K562 (cell line): Measurements from ENCODE around the gene HDAC9. TPM values are rescaled to one million over a fixed set of nuclear protein-coding genes. Genes with fewer than 3 reads are reported as not detected.

Source experiments
- ATAC-seq: fragments of 200-7000 bp; cut with Tn5 transposase; 3 replicates; pipeline ENCODE4 v1.9.1; 2020; ENCODE audit warnings: moderate library complexity
- BruUV-seq: library from RNA; stranded (reverse); fragments of 400-500 nt; replicated peaks from 2 replicates; lab custom pipeline; 2021; lab: Mats Ljungman, UMichigan
- CTCF ChIA-PET: fragments of 300-600 bp; formaldehyde crosslinking; extraction: SDS; loops from one replicate; lab custom pipeline; 2021; ENCODE audit warnings: low intra/inter-chr PET ratio; lab: Yijun Ruan, JAX
- POLR2A ChIA-PET: fragments of 300-600, 350-650 bp; sonication (Branson Sonifier 250); formaldehyde crosslinking; extraction: SDS; loops from one replicate; lab custom pipeline; 2021; ENCODE audit warnings: antibody characterized with exemption, inconsistent platforms; lab: Yijun Ruan, JAX
- DNase-seq, 4 experiments: peaks; one replicate each; pipeline versions ENCODE4 v3.0.0 to v3.0.0-alpha.2; 2011 to 2018; ENCODE audit warnings: low spot score in 3 of 4, mixed read lengths in 3 of 4; ENCODE audit errors: extremely low read depth in 1 of 4
- FAIRE-seq: peaks from 2 replicates; lab custom pipeline; 2011; peaks lifted over from hg19 to GRCh38; lab: Jason Lieb, UNC
- H2AFZ ChIP-seq: 2 replicates; pipeline ENCODE4 v1.6.0; 2011; ENCODE audit warnings: low read depth, low read length, control low read depth, inconsistent platforms
- H3K27ac ChIP-seq: fragments of 200-600 bp; 3 replicates; pipeline ENCODE4 v1.8.0; 2011; ENCODE audit warnings: low read depth, mild to moderate bottlenecking, control low read depth, inconsistent platforms, low read length, moderate library complexity, mixed read lengths; ENCODE audit errors: extremely low read depth
- H3K27me3 ChIP-seq, 2 experiments: fragments of 300-600 bp in 1 of 2; 2 replicates in 1 of 2; 3 replicates in 1 of 2; pipeline versions ENCODE4 v1.6.0 to v1.8.0; 2011; ENCODE audit warnings: inconsistent platforms in 2 of 2, low read length in 2 of 2, mild to moderate bottlenecking in 1 of 2, mixed read lengths in 1 of 2, moderate library complexity in 1 of 2; ENCODE audit not compliant: control insufficient read depth in 2 of 2, insufficient read depth in 2 of 2
- H3K36me3 ChIP-seq: fragments of 300-600 bp; 3 replicates; pipeline ENCODE4 v1.8.0; 2011; ENCODE audit warnings: mild to moderate bottlenecking, low read length, inconsistent platforms; ENCODE audit not compliant: control insufficient read depth, insufficient read depth
- H3K4me1 ChIP-seq, 2 experiments: fragments of 200-600 bp in 1 of 2; replicated peaks in 1 of 2; 2 replicates in 1 of 2; 3 replicates in 1 of 2; pipeline versions ENCODE4 v1.5.1 to v1.8.0; 2011; ENCODE audit warnings: inconsistent platforms in 2 of 2, low read length in 2 of 2, mild to moderate bottlenecking in 1 of 2, mixed read lengths in 1 of 2, moderate library complexity in 1 of 2; ENCODE audit not compliant: control insufficient read depth in 2 of 2, insufficient read depth in 2 of 2
- H3K4me2 ChIP-seq: 2 replicates; pipeline ENCODE4 v1.6.1; 2011; ENCODE audit warnings: low read length, control low read depth, inconsistent platforms, mixed read lengths; ENCODE audit not compliant: insufficient read depth
- H3K4me3 ChIP-seq: fragments of 200-600 bp; sonication (generic), shearing (Covaris generic); 2 replicates; pipeline ENCODE4 v1.5.1; 2016; ENCODE audit warnings: control low read depth, inconsistent platforms
- H3K79me2 ChIP-seq: fragments of 200-600 bp; 3 replicates; pipeline ENCODE4 v1.8.0; 2011; ENCODE audit warnings: low read length, inconsistent platforms; ENCODE audit not compliant: control insufficient read depth, insufficient read depth
- H3K9ac ChIP-seq, 2 experiments: 2 replicates each; pipeline versions ENCODE4 v1.6.0 to v1.6.1; 2011; ENCODE audit warnings: low read depth in 2 of 2, low read length in 2 of 2, control low read depth in 1 of 2, inconsistent platforms in 1 of 2, mild to moderate bottlenecking in 1 of 2, mixed read lengths in 1 of 2; ENCODE audit not compliant: insufficient read depth in 1 of 2
- H3K9me1 ChIP-seq: one replicate; pipeline ENCODE4 v1.6.0; 2011; ENCODE audit warnings: inconsistent platforms, mild to moderate bottlenecking, low read length, moderate library complexity; ENCODE audit not compliant: control insufficient read depth, insufficient read depth
- H3K9me3 ChIP-seq: replicated peaks from 2 replicates; pipeline ENCODE4 v1.5.1; 2011; ENCODE audit warnings: low read depth, low read length, inconsistent platforms; ENCODE audit not compliant: control insufficient read depth, insufficient read depth
- H4K20me1 ChIP-seq: replicated peaks from 2 replicates; pipeline ENCODE4 v1.6.1; 2011; ENCODE audit warnings: low read length, inconsistent platforms, mixed read lengths; ENCODE audit not compliant: control insufficient read depth, insufficient read depth
- HMBOX1 ChIP-seq: sonication (generic); IDR thresholded peaks from 2 replicates; pipeline ENCODE4 v1.6.1; 2016
- JUNB ChIP-seq: fragments of 450-650 bp; formaldehyde crosslinking; conservative IDR thresholded peaks from 2 replicates; pipeline ENCODE4 v1.4.0; 2020; ENCODE audit warnings: mild to moderate bottlenecking
- KAT2B ChIP-seq: IDR thresholded peaks from one replicate; pipeline ENCODE4 v1.6.1; 2012; ENCODE audit warnings: low read depth, mild to moderate bottlenecking, control low read depth, inconsistent platforms, low read length, moderate library complexity
- LCOR ChIP-seq: sonication (generic); formaldehyde crosslinking; IDR thresholded peaks from 2 replicates; pipeline ENCODE4 v1.8.0; 2022; ENCODE audit warnings: mild to moderate bottlenecking, missing genetic modification reagents
- NEUROD1 ChIP-seq: fragments of 150-350 bp; IDR thresholded peaks from 2 replicates; pipeline ENCODE4 v1.6.1; 2014; ENCODE audit warnings: borderline replicate concordance, low read length, low read depth; ENCODE audit not compliant: partially characterized antibody
- NONO ChIP-seq, 2 experiments: fragments of 200-400 bp in 1 of 2; fragments of 450-650 bp in 1 of 2; formaldehyde crosslinking in 1 of 2; IDR thresholded peaks; 2 replicates each; pipeline ENCODE4 v1.6.1; 2017; ENCODE audit warnings: low read depth in 2 of 2, mild to moderate bottlenecking in 2 of 2, moderate library complexity in 2 of 2, low read length in 1 of 2
- RAD51 ChIP-seq: fragments of 450-650 bp; IDR thresholded peaks from 2 replicates; pipeline ENCODE4 v1.7.1; 2016; ENCODE audit warnings: low read depth, mild to moderate bottlenecking, borderline replicate concordance
- SMARCA4 ChIP-seq: fragments of 450-650 bp; IDR thresholded peaks from 2 replicates; pipeline ENCODE4 v1.6.1; 2016
- ZKSCAN1 ChIP-seq: fragments of 150-350 bp; IDR thresholded peaks from 2 replicates; pipeline ENCODE4 v1.6.1; 2016; ENCODE audit warnings: low read depth, low read length
- ZNF121 ChIP-seq: sonication (generic); formaldehyde crosslinking; conservative IDR thresholded peaks from 2 replicates; pipeline ENCODE4 v1.8.0; 2022; ENCODE audit warnings: missing genetic modification reagents
- ZNF518B ChIP-seq: fragments of 250-450 bp; sonication (Bioruptor Pico); IDR thresholded peaks from 2 replicates; pipeline ENCODE4 v1.5.0; 2021; ENCODE audit warnings: mild to moderate bottlenecking, moderate library complexity
- ZNF766 ChIP-seq: fragments of 200-800 bp; sonication (Bioruptor generic); conservative IDR thresholded peaks from 2 replicates; pipeline ENCODE4 v1.6.1; 2016; ENCODE audit warnings: missing genetic modification characterization, missing compliant biosample characterization
- WGBS: fragments of 100-300 bp; shearing (Covaris generic); methylation state at CpG from one replicate; pipeline ENCODE4 v1.1.6; 2016; ENCODE audit warnings: low coverage, mixed read lengths; ENCODE audit not compliant: insufficient coverage; ENCODE audit errors: missing lambda C conversion rate; 5-methylcytosine and 5-hydroxymethylcytosine counted together
- in situ Hi-C: fragments of 300-500 bp; cut with MboI; formaldehyde crosslinking; loops from 4 replicates; pipeline ENCODE4 v1.15.0; 2018; ENCODE audit warnings: inconsistent platforms, mixed read lengths
- intact Hi-C: fragments of 100-400 bp; cut with micrococcal nuclease; formaldehyde crosslinking; loops from 2 replicates; pipeline ENCODE4 v1.14.2; 2022
- polyA plus RNA-seq, 8 experiments: library from polyadenylated mRNA; depleted of rRNA in 4 of 8; stranded (reverse) in 5 of 8; unstranded in 3 of 8; fragments of >200 nt; fragmentation: Nextera tagmentation in 2 of 8; fragmentation: Illumina TruSeq in 1 of 8; extraction: Ambion mirVana in 2 of 8; extraction: Trizol in 1 of 8; gene quantifications; 2 replicates each; pipeline versions ENCODE4 v1.2.1 to v1.2.3, GENCODE V29; 2011 to 2014; ENCODE audit warnings: inconsistent platforms in 1 of 8, missing spikeins in 1 of 8
- total RNA-seq, 7 experiments: library from RNA; depleted of rRNA in 6 of 7; stranded (reverse); fragments of >200 nt in 6 of 7; fragmentation: Illumina TruSeq in 2 of 7; extraction: Trizol in 2 of 7; gene quantifications; 2 replicates each; pipeline versions ENCODE4 v1.2.1 to v1.2.3, GENCODE V29; 2011 to 2021; ENCODE audit warnings: low replicate concordance in 1 of 7
- TF ChIP-seq, protein P1 (sequence below): fragments of 250-450 bp; sonication (Bioruptor Pico); IDR thresholded peaks from 2 replicates; pipeline ENCODE4 v1.8.0; 2021; ENCODE audit warnings: mild to moderate bottlenecking, moderate library complexity

The HDAC9 gene
- total and polyA plus RNA-seq, 9 of the 15 experiments (the other 6 are each of a cell fraction or from before 2014, with no cell fraction given), result 0.08 to 0.91 (median 0.33) TPM

DNA sequence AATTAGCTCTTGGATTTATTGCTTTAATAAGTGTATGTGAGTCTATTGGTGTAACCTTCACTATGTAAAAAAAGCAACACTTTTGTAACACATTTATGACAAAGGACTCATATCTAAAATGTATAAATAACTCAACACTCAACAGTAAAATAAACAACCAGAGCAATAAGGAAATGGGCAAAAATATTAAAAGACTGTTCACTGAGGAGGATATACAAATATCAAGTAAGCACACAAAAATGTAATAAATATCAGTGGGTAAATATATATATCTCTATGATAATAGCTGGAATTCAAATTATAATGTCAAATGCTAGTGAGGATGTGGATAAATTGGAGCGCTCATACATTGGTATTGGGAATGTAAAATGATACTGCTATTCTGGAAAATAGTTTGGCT is 53.0 kb downstream of the HDAC9 start:
- POLR2A ChIA-PET, result no interaction called here
- Histone ChIP-seq H3K36me3 (no peaks in the 10 kb centered on the region), H3K4me2 (no peak overlapping the region), H3K4me3 (no peak overlapping the region), H3K27me3 (no peaks in the 10 kb centered on the region)
- WGBS, result 6% methylated on average over 1 of the region's 1 CpG
- no peak for FAIRE-seq
- TF ChIP-seq ZNF121 (CRISPR knock-in tag), result no peak
- TF ChIP-seq HMBOX1, result no peak
- no peak for TF ChIP-seq NONO (IDR thresholded peaks at IDR 0.05; ENCODE audit: low read depth in 2 of 2, low read length in 1 of 2)
- TF ChIP-seq, protein P1, sequence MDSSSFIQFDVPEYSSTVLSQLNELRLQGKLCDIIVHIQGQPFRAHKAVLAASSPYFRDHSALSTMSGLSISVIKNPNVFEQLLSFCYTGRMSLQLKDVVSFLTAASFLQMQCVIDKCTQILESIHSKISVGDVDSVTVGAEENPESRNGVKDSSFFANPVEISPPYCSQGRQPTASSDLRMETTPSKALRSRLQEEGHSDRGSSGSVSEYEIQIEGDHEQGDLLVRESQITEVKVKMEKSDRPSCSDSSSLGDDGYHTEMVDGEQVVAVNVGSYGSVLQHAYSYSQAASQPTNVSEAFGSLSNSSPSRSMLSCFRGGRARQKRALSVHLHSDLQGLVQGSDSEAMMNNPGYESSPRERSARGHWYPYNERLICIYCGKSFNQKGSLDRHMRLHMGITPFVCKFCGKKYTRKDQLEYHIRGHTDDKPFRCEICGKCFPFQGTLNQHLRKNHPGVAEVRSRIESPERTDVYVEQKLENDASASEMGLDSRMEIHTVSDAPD (CRISPR knock-in tag), result no peak
- TF ChIP-seq SMARCA4, result no peak
- TF ChIP-seq LCOR (CRISPR knock-in tag), result no peak
- TF ChIP-seq NEUROD1, result no peak
- TF ChIP-seq ZKSCAN1, result no peak
- no peak for TF ChIP-seq KAT2B
- no peak for TF ChIP-seq RAD51
- TF ChIP-seq ZNF766 (CRISPR knock-in tag), result no peak
- TF ChIP-seq ZNF518B (CRISPR knock-in tag), result no peak
- TF ChIP-seq JUNB (CRISPR knock-in tag), result no peak
- TF ChIP-seq, all 486 proteins: peak for 0
- BruUV-seq, result no TSS peak
- DNase-seq, result no peak
- Histone ChIP-seq H3K27ac (no peak overlapping the region), H3K9me3 (no peaks in the 10 kb centered on the region), H4K20me1 (no peaks in the 10 kb centered on the region), H3K4me1 (no peaks in the 10 kb centered on the region), H2AFZ (no peak overlapping the region), H3K9me1 (no peaks in the 10 kb centered on the region), H3K9ac (no peak overlapping the region), H3K79me2 (no peaks in the 10 kb centered on the region)
- intact Hi-C loops (no loop called here), in situ Hi-C loops (no loop called here)
- CTCF ChIA-PET, result no interaction called here
- ATAC-seq, result no peak
